Thyroid gland (tissue), 4 donors: ENCODE measurements around the gene ADARB2.

ENCODE experiments used
- CTCF ChIP-seq, 6 experiments: fragments of 200-600 bp in 3 of 6; fragments of 450-650 bp in 3 of 6; sonication (generic) in 3 of 6; IDR thresholded peaks; one replicate each; pipeline ENCODE4 v1.5.1; 2016 to 2019; ENCODE audit warnings: antibody characterized with exemption in 6 of 6, mild to moderate bottlenecking in 2 of 6, inconsistent platforms in 1 of 6, moderate library complexity in 1 of 6
- POLR2A ChIP-seq, 2 donors: fragments of 450-650 bp; IDR thresholded peaks; one replicate each; pipeline ENCODE4 v1.6.1; 2017; ENCODE audit warnings: antibody characterized with exemption in 2 of 2, mild to moderate bottlenecking in 2 of 2, moderate library complexity in 1 of 2

- no peak for TF ChIP-seq CTCF (IDR thresholded peaks at IDR 0.05)
- TF ChIP-seq POLR2A (IDR thresholded peaks at IDR 0.05), result no peak
These were observed 135.9 kb downstream of the ADARB2 start for GRCh38 chr10:1601406-1601805.
